ENCODE measurements around the gene NDUFC2.
"Not testable (repeated sequence)": the region's sequence is repeated elsewhere in the genome, so short reads cannot be mapped to it uniquely, and the experiment has no call there.

The NDUFC2 gene

DNA sequence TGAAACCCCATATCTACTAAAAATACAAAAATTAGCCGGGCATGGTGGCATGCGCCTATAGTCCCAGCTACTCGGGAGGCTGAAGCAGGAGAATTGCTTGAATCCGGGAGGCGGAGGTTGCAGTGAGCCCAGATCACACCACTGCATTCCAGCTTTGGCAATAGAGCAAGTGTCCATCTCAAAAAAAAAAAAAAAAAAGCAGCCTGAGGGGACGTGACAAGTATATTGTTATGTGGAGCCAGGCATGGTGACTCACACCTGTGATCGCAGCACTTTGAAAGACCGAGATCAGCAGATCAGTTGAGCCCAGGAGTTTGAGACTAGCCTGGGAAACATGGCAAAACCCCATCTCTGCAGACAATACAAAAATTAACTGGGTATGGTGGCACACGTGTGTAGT is 51.2 kb downstream of the NDUFC2 start:
- not testable (repeated sequence) for DNase-seq

DNA sequence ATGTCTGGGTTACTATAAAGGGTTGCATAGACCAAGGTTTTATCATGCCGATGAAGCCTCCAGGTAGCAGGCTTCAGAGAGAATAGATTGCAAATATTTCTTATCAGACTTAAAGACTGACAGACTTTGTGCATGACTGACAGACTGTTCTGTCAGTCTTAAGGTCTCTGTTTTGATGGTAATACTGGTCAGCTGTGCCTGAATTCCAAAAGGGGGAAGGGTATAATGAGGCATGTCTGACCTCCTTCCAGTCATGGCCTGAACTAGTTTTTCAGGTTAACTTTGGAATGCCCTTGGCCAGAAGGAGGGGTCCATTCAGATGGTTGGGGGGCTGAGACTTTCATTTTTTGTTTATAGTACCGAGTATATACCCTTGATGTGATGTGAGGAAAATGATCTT is 51.9 kb downstream of the NDUFC2 start:
- no peak for DNase-seq

DNA sequence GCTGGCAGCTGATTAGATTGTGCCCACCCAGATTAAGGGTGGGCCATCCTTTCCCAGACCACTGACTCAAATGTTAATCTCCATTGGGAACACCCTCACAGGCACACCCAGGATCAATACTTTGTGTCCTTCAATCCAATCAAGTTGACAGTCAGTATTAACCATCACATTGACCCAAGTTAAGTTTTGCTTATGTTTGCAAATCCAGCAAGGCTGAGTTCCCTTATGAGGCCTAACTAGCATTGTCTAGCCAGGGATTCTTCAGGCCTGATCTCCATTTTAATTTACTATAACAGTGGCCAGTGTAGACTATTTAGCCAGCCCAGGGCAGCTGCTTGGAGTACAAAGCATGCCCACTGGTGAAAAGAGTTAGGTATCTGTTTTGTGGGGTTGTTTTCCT is 54.3 kb downstream of the NDUFC2 start:
- no peak for DNase-seq

DNA sequence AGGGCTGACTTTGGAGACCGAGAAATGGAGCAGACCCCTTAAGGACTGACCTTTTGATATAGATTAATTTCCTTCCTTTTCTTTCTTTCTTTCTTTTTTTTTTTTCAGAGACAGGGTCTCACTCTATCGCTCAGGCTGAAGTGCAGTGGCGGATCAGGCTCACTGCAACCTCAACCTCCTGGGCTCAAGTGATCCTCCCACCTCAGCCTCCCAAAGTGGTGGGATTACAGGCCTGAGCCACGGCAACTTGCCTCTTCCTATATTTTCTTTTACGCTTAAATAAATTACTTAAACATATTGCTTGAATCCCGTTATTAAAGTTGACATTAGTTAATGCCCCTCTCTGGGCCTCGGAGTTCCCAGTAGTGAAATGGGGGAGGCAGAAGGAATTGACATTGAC is 56.2 kb downstream of the NDUFC2 start:
- DNase-seq, result no peak

- no peak for DNase-seq
Measured at GRCh38 chr11:78022397-78023396, 57.0 kb downstream of the NDUFC2 start, which contains the start of gene KCTD14. Gene KCTD14 (minus strand): TSS chr11:78023276. CDS start chr11:78023249, 27 bp downstream.

DNA sequence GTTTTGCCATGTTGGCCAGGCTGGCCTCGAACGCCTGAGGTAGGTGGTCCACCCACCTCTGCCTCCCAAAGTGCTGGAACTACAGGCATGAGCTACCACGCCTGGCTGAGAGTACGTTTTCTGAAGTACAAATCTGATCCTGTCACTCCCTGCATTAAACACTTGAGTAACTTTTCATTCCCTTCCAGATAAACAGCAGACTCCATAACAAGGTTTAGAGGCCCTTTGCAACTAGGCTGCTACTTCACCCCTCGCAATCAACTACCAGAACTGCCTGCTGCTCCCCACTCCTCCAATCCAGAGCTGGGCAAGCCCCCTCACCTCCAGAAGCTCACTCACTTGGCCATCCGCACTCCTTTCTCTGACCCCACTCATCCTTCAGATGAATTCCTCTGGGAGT is 58.1 kb downstream of the NDUFC2 start:
- no peak for DNase-seq

GRCh38 chr11:78020246-78020645 is 59.4 kb downstream of the NDUFC2 start:
- no peak for DNase-seq

GRCh38 chr11:78019808-78020207 is 59.9 kb downstream of the NDUFC2 start:
- no peak for DNase-seq
